Left lung (tissue), 10 donors: ENCODE data around the gene TSKS. TPM values are rescaled to one million over a fixed set of nuclear protein-coding genes. Genes with fewer than 3 reads are reported as not detected.

Source experiments
- ATAC-seq: fragments of 200-7000 bp; cut with Tn5 transposase; one replicate; pipeline ENCODE4 v1.9.1; 2020; ENCODE audit warnings: moderate library complexity
- DNase-seq, 4 donors: peaks; one replicate each; pipeline ENCODE4 v3.0.0-alpha.2; 2013 to 2020
- H3K27ac ChIP-seq, 2 donors: fragments of 200-600 bp; sonication (generic) in 1 of 2; one replicate each; pipeline versions ENCODE4 v1.5.0 to v1.8.0; 2020 to 2021
- H3K27me3 ChIP-seq, 2 donors: fragments of 200-600 bp; sonication (generic) in 1 of 2; one replicate each; pipeline versions ENCODE4 v1.5.0 to v1.8.0; 2020 to 2021
- H3K36me3 ChIP-seq, 2 donors: fragments of 200-600 bp; sonication (generic) in 1 of 2; one replicate each; pipeline versions ENCODE4 v1.5.0 to v1.8.0; 2020 to 2021
- H3K4me1 ChIP-seq, 2 donors: fragments of 200-600 bp; one replicate each; pipeline ENCODE4 v1.8.0; 2021
- H3K4me3 ChIP-seq, 2 donors: fragments of 200-600 bp; sonication (generic) in 1 of 2; one replicate each; pipeline versions ENCODE4 v1.5.0 to v1.8.0; 2020 to 2021; ENCODE audit warnings: mild to moderate bottlenecking in 1 of 2
- H3K9me3 ChIP-seq, 2 donors: fragments of 200-600 bp; sonication (generic) in 1 of 2; one replicate each; pipeline versions ENCODE4 v1.5.0 to v1.8.0; 2020 to 2021
- CTCF ChIP-seq, 2 donors: fragments of 200-600 bp; sonication (generic) in 1 of 2; IDR thresholded peaks; one replicate each; pipeline versions ENCODE4 v1.5.0 to v1.8.0; 2021; ENCODE audit warnings: antibody characterized with exemption in 2 of 2
- intact Hi-C, 2 donors: fragments of 100-400 bp; cut with DNase I; formaldehyde crosslinking; loops; one replicate each; pipeline versions ENCODE4 v1.11.2 to v1.14.2; 2022
- polyA plus RNA-seq, 6 donors: library from polyadenylated mRNA; unstranded; fragments of 120-200 nt; gene quantifications; one replicate each; pipeline ENCODE4 v1.2.1, GENCODE V29; 2013; ENCODE audit not compliant: insufficient read length in 6 of 6
- total RNA-seq, 2 donors: library from RNA; stranded (reverse); fragmentation: NEBNext Ultra II Directional; extraction: Animal tissue kit (Norgen Biotek cat#: 25700); gene quantifications; one replicate each; pipeline ENCODE4 v1.2.1, GENCODE V29; 2021
- donor health status: DM: no; HTN: yes; CAD: no.
- donor health status: DM: no; HTN: no; CAD: no.

Gene TSKS
- total and polyA plus RNA-seq, 8 donors: 0.17 to 0.45 (median 0.24) TPM; not detected in 1

GRCh38 chr19:49773663-49774350, 10.7 kb upstream of the TSKS start:
- DNase-seq (no peak), ATAC-seq (no peak)
- Histone ChIP-seq H3K4me1 (peaks cover 0 to 17% of the 10 kb centered on the region in 2 donors), H3K27ac (peak overlapping the region in 1 of 2 donors; percentile 2), H3K4me3 (no peak overlapping the region), H3K27me3 (no peaks in the 10 kb centered on the region), H3K36me3 (peaks cover 0 to 11% of the 10 kb centered on the region in 2 donors), H3K9me3 (no peaks in the 10 kb centered on the region)
- no peak for TF ChIP-seq CTCF (IDR thresholded peaks at IDR 0.05)
- intact Hi-C loops: no loop called here

GRCh38 chr19:49772850-49773432, 9.8 kb upstream of the TSKS start:
- H3K4me3 ChIP-seq: no peak overlapping the region
- H3K36me3 ChIP-seq: peaks cover 0 to 11% of the 10 kb centered on the region in 2 donors
- H3K27ac ChIP-seq: no peak overlapping the region
- peaks cover 0 to 26% of the 10 kb centered on the region in 2 donors for H3K4me1 ChIP-seq
- H3K27me3 ChIP-seq: no peaks in the 10 kb centered on the region
- TF ChIP-seq CTCF (IDR thresholded peaks at IDR 0.05): no peak
- ATAC-seq (no peak), DNase-seq (no peak)
- H3K9me3 ChIP-seq: no peaks in the 10 kb centered on the region
- intact Hi-C loops: no loop called here

- H3K27me3 ChIP-seq: no peaks in the 10 kb centered on the region
- H3K4me1 ChIP-seq: peaks cover 0 to 33% of the 10 kb centered on the region in 2 donors
- ATAC-seq (no peak), DNase-seq (no peak)
- H3K27ac ChIP-seq: no peak overlapping the region
- H3K36me3 ChIP-seq: peaks cover 0 to 11% of the 10 kb centered on the region in 2 donors
- no peak overlapping the region for H3K4me3 ChIP-seq
- no peaks in the 10 kb centered on the region for H3K9me3 ChIP-seq
- intact Hi-C loops: no loop called here
- no peak for TF ChIP-seq CTCF (IDR thresholded peaks at IDR 0.05)
Measured at GRCh38 chr19:49771674-49772139, 8.6 kb upstream of the TSKS start.

GRCh38 chr19:49770529-49770928, 7.4 kb upstream of the TSKS start:
- peaks cover 2 to 37% of the 10 kb centered on the region in 2 donors for H3K4me1 ChIP-seq
- H3K27me3 ChIP-seq: no peaks in the 10 kb centered on the region
- no peak overlapping the region for H3K4me3 ChIP-seq
- H3K9me3 ChIP-seq: no peaks in the 10 kb centered on the region
- ATAC-seq (no peak), DNase-seq (no peak)
- no peak for TF ChIP-seq CTCF (IDR thresholded peaks at IDR 0.05)
- H3K27ac ChIP-seq: no peak overlapping the region
- peaks cover 0 to 4% of the 10 kb centered on the region in 2 donors for H3K36me3 ChIP-seq
- intact Hi-C loops: no loop called here

GRCh38 chr19:49767967-49768581, 5.0 kb upstream of the TSKS start:
- Histone ChIP-seq H3K36me3 (peaks cover 0 to 1% of the 10 kb centered on the region in 2 donors), H3K4me1 (peaks cover 3 to 31% of the 10 kb centered on the region in 2 donors), H3K4me3 (peak overlapping the region; percentile 76 to 80), H3K9me3 (no peaks in the 10 kb centered on the region), H3K27ac (no peak overlapping the region), H3K27me3 (no peaks in the 10 kb centered on the region)
- no peak for TF ChIP-seq CTCF (IDR thresholded peaks at IDR 0.05)
- intact Hi-C loops: no loop called here
- no peak for ATAC-seq
- no peak for DNase-seq
